ENCODE data around the gene POFUT2. TPM values are rescaled to one million over a fixed set of nuclear protein-coding genes. Genes with fewer than 3 reads are reported as not detected.

POFUT2 gene
- total and polyA plus RNA-seq, 4 donors: 17.9 to 35.7 (median 26.1) TPM

GRCh38 chr21:45225741-45226327 lies 61.9 kb downstream of the POFUT2 start:
- ATAC-seq (ENCODE audit: insufficient read depth, low FRiP score) (no peak), DNase-seq (peak in 1 of 3 donors; percentile 6)
- Histone ChIP-seq H3K9ac (ENCODE audit: insufficient read depth in 1 of 2, low read length in 2 of 2) (no peak overlapping the region), H3K36me3 (ENCODE audit: control insufficient read depth in 4 of 4, insufficient read depth in 4 of 4, low read length in 4 of 4) (peaks cover 5 to 21% (median 9%) of the 10 kb centered on the region in 4 donors), H3K27ac (ENCODE audit: low read depth in 1 of 2, low read length in 1 of 2) (no peak overlapping the region), H3K4me1 (ENCODE audit: control insufficient read depth in 5 of 5, insufficient read depth in 5 of 5, low read length in 5 of 5) (peaks cover 0 to 2% (median 0%) of the 10 kb centered on the region in 5 donors), H3K27me3 (ENCODE audit: control insufficient read depth in 3 of 3, insufficient read depth in 3 of 3, low read length in 2 of 3) (peaks cover 0 to 4% (median 0%) of the 10 kb centered on the region in 3 donors), H3K9me3 (ENCODE audit: control insufficient read depth in 4 of 4, insufficient read depth in 3 of 4, low read length in 3 of 4) (no peaks in the 10 kb centered on the region), H3K4me3 (no peak overlapping the region)
- TF ChIP-seq, protein P1, sequence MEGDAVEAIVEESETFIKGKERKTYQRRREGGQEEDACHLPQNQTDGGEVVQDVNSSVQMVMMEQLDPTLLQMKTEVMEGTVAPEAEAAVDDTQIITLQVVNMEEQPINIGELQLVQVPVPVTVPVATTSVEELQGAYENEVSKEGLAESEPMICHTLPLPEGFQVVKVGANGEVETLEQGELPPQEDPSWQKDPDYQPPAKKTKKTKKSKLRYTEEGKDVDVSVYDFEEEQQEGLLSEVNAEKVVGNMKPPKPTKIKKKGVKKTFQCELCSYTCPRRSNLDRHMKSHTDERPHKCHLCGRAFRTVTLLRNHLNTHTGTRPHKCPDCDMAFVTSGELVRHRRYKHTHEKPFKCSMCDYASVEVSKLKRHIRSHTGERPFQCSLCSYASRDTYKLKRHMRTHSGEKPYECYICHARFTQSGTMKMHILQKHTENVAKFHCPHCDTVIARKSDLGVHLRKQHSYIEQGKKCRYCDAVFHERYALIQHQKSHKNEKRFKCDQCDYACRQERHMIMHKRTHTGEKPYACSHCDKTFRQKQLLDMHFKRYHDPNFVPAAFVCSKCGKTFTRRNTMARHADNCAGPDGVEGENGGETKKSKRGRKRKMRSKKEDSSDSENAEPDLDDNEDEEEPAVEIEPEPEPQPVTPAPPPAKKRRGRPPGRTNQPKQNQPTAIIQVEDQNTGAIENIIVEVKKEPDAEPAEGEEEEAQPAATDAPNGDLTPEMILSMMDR (IDR thresholded peaks at IDR 0.05; ENCODE audit: control extremely low read depth, extremely low read depth): no peak
- whole genome bisulfite sequencing, 2 donors: 86 to 89% methylated on average over 16 of the region's 16 CpGs

GRCh38 chr21:45225041-45225740 lies 62.5 kb downstream of the POFUT2 start:
- TF ChIP-seq, protein P1 (IDR thresholded peaks at IDR 0.05; ENCODE audit: control extremely low read depth, extremely low read depth): no peak
- peaks cover 0 to 4% (median 0%) of the 10 kb centered on the region in 3 donors for H3K27me3 ChIP-seq (ENCODE audit: control insufficient read depth in 3 of 3, insufficient read depth in 3 of 3, low read length in 2 of 3)
- H3K4me3 ChIP-seq: no peak overlapping the region
- no peak for DNase-seq
- 91 to 92% methylated on average over 11 of the region's 11 CpGs for WGBS, 2 donors
- ATAC-seq (ENCODE audit: insufficient read depth, low FRiP score): no peak
- peaks cover 0 to 4% (median 0%) of the 10 kb centered on the region in 5 donors for H3K4me1 ChIP-seq (ENCODE audit: control insufficient read depth in 5 of 5, insufficient read depth in 5 of 5, low read length in 5 of 5)
- no peak overlapping the region for H3K27ac ChIP-seq (ENCODE audit: low read depth in 1 of 2, low read length in 1 of 2)
- H3K36me3 ChIP-seq (ENCODE audit: control insufficient read depth in 4 of 4, insufficient read depth in 4 of 4, low read length in 4 of 4): peaks cover 5 to 25% (median 10%) of the 10 kb centered on the region in 4 donors
- H3K9ac ChIP-seq (ENCODE audit: insufficient read depth in 1 of 2, low read length in 2 of 2): no peak overlapping the region
- H3K9me3 ChIP-seq (ENCODE audit: control insufficient read depth in 4 of 4, insufficient read depth in 3 of 4, low read length in 3 of 4): peaks cover 0 to 2% (median 0%) of the 10 kb centered on the region in 4 donors

- ATAC-seq (ENCODE audit: insufficient read depth, low FRiP score) (no peak), DNase-seq (no peak)
- no peak overlapping the region for H3K27ac ChIP-seq (ENCODE audit: low read depth in 1 of 2, low read length in 1 of 2)
- H3K27me3 ChIP-seq (ENCODE audit: control insufficient read depth in 3 of 3, insufficient read depth in 3 of 3, low read length in 2 of 3): peaks cover 0 to 4% (median 0%) of the 10 kb centered on the region in 3 donors
- no peak overlapping the region for H3K4me3 ChIP-seq
- H3K4me1 ChIP-seq (ENCODE audit: control insufficient read depth in 5 of 5, insufficient read depth in 5 of 5, low read length in 5 of 5): peaks cover 0 to 9% (median 2%) of the 10 kb centered on the region in 5 donors
- peaks cover 0 to 2% (median 0%) of the 10 kb centered on the region in 4 donors for H3K9me3 ChIP-seq (ENCODE audit: control insufficient read depth in 4 of 4, insufficient read depth in 3 of 4, low read length in 3 of 4)
- H3K9ac ChIP-seq (ENCODE audit: insufficient read depth in 1 of 2, low read length in 2 of 2): no peak overlapping the region
- TF ChIP-seq, protein P1 (IDR thresholded peaks at IDR 0.05; ENCODE audit: control extremely low read depth, extremely low read depth): no peak
- WGBS, 2 donors: 85 to 86% methylated on average over 24 of the region's 24 CpGs
- H3K36me3 ChIP-seq (ENCODE audit: control insufficient read depth in 4 of 4, insufficient read depth in 4 of 4, low read length in 4 of 4): peaks cover 5 to 25% (median 10%) of the 10 kb centered on the region in 4 donors
Measured at GRCh38 chr21:45224189-45224938, 63.3 kb downstream of the POFUT2 start.
